ENCODE data around the gene CAMK1D. TPM values are rescaled to one million over a fixed set of nuclear protein-coding genes. Genes with fewer than 3 reads are reported as not detected.

The CAMK1D gene
- total RNA-seq, 2 experiments from 2014 or later, result 11.9 to 15.4 TPM

DNA sequence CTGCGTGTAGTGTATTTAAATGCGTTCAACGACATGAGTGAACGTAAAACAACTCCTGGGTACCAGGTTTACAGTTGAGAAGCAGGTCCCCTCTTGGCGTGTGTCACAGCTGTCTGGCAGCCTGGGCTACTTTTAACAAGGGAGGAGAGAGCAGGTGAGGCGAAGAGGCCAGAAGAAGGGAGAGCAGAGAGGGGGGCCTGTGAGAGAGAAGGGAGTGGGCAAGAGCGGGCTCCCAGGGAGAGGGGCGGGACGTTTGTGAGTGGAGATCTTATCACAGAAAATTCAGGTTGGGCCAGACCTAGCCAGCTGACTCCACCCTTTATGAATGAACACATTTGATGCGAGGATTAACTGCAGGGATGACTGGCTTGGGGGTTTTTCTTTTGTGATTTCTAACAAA, 154.0 kb downstream of the CAMK1D start:
- no peaks in the 10 kb centered on the region for H3K27me3 Mint-ChIP-seq
- H3K36me3 Mint-ChIP-seq, result peaks cover under 1% of the 10 kb centered on the region
- H3K4me3 Mint-ChIP-seq, result no peak overlapping the region
- H3K27ac Mint-ChIP-seq, result no peak overlapping the region
- H3K4me1 Mint-ChIP-seq, result peaks cover 47% of the 10 kb centered on the region
- no peaks in the 10 kb centered on the region for H3K9me3 Mint-ChIP-seq
- no peak for DNase-seq

DNA sequence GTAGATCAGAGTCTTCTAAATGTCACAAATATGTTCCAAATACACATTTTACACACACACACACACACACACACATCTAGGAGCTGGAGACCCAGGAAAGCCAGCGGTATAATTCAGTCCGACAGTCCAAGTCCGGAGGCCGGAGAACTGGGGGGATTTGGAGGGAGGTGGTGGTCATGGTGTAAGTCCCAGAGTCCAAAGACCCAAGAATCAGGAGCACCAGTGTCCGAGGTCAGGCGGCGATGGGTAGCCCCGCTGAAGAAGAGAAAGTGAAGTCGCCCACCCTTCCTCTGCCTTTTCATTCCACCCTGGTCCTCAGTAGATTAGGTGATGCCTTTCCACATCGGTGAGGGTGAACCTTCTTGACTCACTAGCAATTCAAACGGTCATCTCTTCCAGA, 154.8 kb downstream of the CAMK1D start:
- H3K4me1 Mint-ChIP-seq, result peaks cover 47% of the 10 kb centered on the region
- no peak for DNase-seq

DNA sequence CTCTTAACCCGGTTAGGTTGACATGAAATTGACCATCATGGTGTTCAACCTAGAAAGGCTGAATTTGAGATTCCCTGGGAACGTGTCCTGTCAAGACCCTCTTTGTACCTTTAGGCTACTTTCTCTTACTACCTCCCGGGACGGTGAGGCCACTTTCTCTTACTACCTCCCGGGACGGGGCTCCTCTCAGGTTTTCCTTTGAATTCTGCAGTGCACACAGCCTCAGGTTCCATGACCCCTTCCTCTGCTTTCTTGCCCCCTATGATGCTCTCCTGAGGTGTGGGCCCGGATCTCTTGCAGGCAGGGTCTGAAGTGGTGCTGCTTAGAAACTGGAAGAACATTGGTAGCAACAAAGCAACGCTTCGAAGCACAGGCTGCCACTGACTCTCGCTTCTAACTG, 155.3 kb downstream of the CAMK1D start:
- Mint-ChIP-seq H3K27me3 (no peaks in the 10 kb centered on the region), H3K27ac (no peak overlapping the region), H3K36me3 (peaks cover 2% of the 10 kb centered on the region), H3K4me3 (no peak overlapping the region), H3K9me3 (no peaks in the 10 kb centered on the region), H3K4me1 (peaks cover 48% of the 10 kb centered on the region)
- no peak for DNase-seq

More for the DNA sequence above, 154.8 kb downstream of the CAMK1D start:
- peaks cover 2% of the 10 kb centered on the region for H3K36me3 Mint-ChIP-seq
- no peak overlapping the region for H3K4me3 Mint-ChIP-seq
- H3K27ac Mint-ChIP-seq, result no peak overlapping the region
- H3K9me3 Mint-ChIP-seq, result no peaks in the 10 kb centered on the region
- no peaks in the 10 kb centered on the region for H3K27me3 Mint-ChIP-seq

DNA sequence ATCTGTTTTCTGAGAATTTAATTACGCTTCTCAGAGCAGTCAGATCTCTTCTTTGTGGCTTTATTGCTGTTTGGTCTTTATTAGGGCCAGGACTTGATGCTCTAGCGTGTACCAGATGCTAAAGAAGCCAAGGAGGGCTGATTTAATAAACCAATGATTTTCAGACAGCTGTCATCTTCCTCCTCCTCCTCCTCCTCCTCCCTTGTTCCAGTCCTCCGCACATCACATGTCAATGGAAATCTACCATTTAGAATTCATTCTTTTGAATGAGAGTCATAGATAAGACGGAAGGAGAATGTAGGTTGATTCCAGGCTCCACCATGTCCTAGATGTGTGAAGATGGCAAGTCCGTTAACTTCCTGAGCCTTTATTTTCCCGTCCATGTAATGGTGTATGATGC, 156.3 kb downstream of the CAMK1D start:
- DNase-seq, result no peak
- H3K4me1 Mint-ChIP-seq, result peaks cover 51% of the 10 kb centered on the region
- no peaks in the 10 kb centered on the region for H3K27me3 Mint-ChIP-seq
- no peak overlapping the region for H3K27ac Mint-ChIP-seq
- no peak overlapping the region for H3K4me3 Mint-ChIP-seq
- H3K36me3 Mint-ChIP-seq, result peaks cover 4% of the 10 kb centered on the region
- no peaks in the 10 kb centered on the region for H3K9me3 Mint-ChIP-seq

DNA sequence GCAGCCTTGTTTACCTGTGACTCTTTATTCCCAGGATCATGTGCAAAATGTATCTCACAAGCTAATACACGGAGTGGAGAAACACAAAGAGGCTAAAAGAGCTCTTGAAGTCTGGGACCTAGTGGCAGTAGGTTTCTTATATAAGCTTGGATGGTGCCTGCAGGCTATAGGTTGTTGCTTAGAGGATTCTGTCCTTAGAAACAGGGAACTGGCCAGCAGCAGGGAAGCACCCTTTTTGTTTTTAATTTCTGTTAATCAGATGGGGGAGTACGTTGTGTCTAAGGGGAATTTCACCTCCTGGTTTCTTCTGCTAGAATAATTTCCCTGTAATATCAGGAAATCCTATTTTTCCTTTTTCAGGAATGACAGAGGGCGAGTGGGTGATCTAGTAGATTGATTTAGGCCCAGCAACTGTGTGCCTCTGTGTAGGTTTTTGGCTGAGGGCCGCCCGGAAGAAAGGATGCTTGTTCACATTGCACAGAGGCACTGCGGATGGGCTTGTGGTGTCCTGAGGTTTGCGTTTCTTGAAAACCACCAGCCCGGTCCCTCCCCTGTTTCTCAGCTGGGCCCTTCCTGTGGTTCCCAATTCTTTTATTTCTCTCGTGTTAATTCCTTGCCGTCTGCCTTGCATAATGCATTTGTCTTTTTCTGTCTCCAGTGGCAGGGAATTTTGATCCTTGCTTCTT, 158.0 kb downstream of the CAMK1D start:
- Mint-ChIP-seq H3K4me3 (no peak overlapping the region), H3K27me3 (no peaks in the 10 kb centered on the region), H3K36me3 (peaks cover 4% of the 10 kb centered on the region), H3K4me1 (peaks cover 44% of the 10 kb centered on the region), H3K9me3 (no peaks in the 10 kb centered on the region), H3K27ac (no peak overlapping the region)
- DNase-seq, result no peak

DNA sequence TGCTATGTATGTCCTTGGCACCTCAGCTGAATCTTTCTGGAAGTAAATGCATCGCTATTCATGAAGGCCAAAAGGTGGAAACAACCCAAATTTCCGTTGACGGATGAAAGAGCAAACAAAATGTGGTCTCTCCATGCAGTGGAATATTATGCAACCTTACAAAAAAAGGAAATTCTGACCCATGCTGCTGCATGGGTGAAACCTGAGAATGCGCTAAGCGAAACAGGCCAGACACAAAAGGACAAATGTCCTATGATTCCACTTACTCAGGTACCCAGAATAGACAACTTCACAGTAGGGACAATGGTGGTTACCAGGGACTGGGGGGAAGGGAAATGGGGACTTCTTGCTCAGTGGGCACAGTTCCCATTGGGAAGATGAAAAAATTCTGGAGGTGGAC, 158.8 kb downstream of the CAMK1D start:
- Mint-ChIP-seq H3K27ac (no peak overlapping the region), H3K4me3 (no peak overlapping the region), H3K27me3 (no peaks in the 10 kb centered on the region), H3K36me3 (peaks cover 4% of the 10 kb centered on the region), H3K4me1 (peaks cover 44% of the 10 kb centered on the region), H3K9me3 (no peaks in the 10 kb centered on the region)
- DNase-seq, result no peak

DNA sequence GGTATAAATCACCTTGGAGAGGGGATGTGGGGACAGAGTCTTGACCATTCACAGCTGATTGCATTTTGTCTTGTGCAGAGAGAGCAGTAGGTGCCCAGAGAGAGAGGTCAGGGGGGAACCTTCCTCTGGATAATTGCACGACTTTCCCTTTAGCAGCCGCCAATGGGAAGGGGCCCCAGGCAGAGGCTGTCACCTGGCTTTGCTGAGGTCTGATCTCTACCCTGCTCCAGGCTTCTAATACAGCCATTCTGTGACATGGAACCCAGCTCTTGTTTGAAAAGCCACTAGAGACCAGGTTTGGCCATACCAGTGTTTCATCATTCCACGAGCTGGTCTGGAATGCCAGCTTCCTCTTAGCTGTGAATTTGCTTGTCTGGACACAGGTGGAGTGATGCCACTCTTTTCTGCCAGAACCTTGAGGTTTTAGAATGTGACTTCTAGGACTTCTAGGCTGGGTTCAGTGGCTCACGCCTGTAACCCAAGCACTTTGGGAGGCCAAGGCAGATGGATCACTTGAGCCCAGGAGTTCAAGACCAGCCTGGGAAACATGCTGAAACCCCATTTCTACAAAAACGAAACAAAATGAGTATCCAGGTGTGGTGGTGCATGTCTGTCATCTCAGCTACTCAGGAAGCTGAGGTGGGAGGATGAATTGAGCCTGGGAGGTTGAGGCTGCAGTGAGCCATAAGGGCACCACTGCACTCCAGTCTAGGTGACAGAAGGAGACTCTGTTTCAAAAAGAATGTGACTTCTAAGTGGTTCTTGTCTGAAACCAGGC, 159.9 kb downstream of the CAMK1D start:
- no peaks in the 10 kb centered on the region for H3K9me3 Mint-ChIP-seq
- no peaks in the 10 kb centered on the region for H3K27me3 Mint-ChIP-seq
- peaks cover 48% of the 10 kb centered on the region for H3K4me1 Mint-ChIP-seq
- H3K27ac Mint-ChIP-seq, result no peak overlapping the region
- no peak overlapping the region for H3K4me3 Mint-ChIP-seq
- H3K36me3 Mint-ChIP-seq, result peaks cover 4% of the 10 kb centered on the region
- no peak for DNase-seq

DNA sequence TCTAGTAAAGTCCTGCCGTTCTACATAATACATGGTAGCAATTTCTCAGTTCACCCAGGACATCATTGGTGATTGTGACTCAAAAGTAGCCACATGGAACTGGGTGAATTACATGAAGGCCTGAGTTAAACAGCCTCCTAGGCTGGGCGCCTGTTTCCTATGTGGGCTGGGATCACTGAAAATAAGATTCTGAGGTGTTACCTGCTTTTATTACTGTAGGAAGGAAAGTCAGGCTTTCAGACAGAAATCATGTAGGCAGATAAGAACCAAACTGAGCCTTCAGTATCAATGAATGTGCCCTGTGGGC, 160.4 kb downstream of the CAMK1D start:
- Mint-ChIP-seq H3K4me3 (no peak overlapping the region), H3K27ac (no peak overlapping the region), H3K27me3 (no peaks in the 10 kb centered on the region), H3K36me3 (peaks cover 4% of the 10 kb centered on the region), H3K9me3 (no peaks in the 10 kb centered on the region), H3K4me1 (peaks cover 48% of the 10 kb centered on the region)
- no peak for DNase-seq

DNA sequence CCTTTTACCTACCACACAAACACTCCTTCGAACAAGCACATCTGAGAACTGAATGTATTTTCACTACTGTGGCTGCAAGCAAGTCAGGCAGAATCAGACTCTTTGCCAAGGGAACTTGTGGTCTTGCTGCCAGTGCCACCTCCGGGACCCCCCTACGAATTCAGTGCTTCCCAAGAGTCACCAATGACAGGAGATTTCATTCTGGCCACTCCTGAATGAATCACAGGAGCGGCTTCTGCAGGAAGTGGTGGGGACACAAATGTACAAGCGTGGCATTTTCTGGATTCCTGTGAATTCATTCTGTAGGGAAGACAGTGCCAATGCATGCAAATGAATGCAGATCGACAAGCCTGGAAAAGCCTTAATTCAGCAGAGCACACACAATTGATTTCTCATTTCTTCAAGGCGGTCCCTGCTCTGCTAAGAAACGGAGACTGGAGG, 161.2 kb downstream of the CAMK1D start:
- DNase-seq, result no peak
- H3K27me3 Mint-ChIP-seq, result no peaks in the 10 kb centered on the region
- no peak overlapping the region for H3K4me3 Mint-ChIP-seq
- no peak overlapping the region for H3K27ac Mint-ChIP-seq
- H3K36me3 Mint-ChIP-seq, result peaks cover 4% of the 10 kb centered on the region
- peaks cover 44% of the 10 kb centered on the region for H3K4me1 Mint-ChIP-seq
- H3K9me3 Mint-ChIP-seq, result no peaks in the 10 kb centered on the region

DNA sequence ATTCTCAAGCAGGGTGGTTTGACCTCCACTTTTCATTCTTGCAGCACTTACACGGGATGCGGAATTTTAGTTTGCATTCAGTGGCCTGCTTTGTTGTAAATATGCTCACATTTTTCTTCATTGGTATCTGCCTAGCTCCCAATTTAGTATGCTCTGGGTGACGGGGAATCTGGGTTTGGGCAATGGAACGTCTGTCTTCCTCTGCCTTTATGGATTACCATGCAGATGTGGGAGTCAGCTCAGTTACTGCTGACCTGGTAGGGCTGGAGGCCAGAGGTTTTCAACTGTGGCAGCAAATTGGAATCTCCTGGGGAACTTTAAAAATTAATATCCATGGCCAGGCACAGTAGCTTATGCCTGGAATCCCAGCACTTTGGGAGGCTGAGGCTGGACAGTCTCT, 161.6 kb downstream of the CAMK1D start:
- H3K27ac Mint-ChIP-seq, result no peak overlapping the region

DNA sequence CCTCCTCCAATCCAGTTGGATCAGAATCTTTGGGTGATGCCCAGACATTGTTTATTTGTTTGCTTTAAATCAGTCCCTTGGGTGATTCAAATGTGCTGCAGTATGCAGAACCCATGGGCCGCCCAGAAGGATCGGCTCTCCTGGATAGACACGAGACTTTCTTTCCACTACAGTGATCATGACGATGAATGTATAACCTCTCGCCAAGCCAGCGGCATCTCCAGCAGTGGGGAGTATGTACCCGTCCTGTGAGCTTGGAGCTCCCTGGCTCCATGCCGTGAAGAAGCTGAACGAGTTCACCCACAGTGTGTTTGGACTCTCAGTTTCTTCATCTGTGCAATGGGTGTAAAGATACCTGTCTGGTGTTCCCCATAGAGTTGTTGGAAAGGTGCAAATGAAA, 162.3 kb downstream of the CAMK1D start:
- DNase-seq, result no peak
- H3K36me3 Mint-ChIP-seq, result peaks cover 4% of the 10 kb centered on the region
- H3K27me3 Mint-ChIP-seq, result no peaks in the 10 kb centered on the region
- H3K4me3 Mint-ChIP-seq, result no peak overlapping the region
- no peaks in the 10 kb centered on the region for H3K9me3 Mint-ChIP-seq
- H3K27ac Mint-ChIP-seq, result no peak overlapping the region
- peaks cover 42% of the 10 kb centered on the region for H3K4me1 Mint-ChIP-seq

More for the DNA sequence above, 161.6 kb downstream of the CAMK1D start:
- Mint-ChIP-seq H3K4me1 (peaks cover 42% of the 10 kb centered on the region), H3K9me3 (no peaks in the 10 kb centered on the region), H3K4me3 (no peak overlapping the region), H3K36me3 (peaks cover 4% of the 10 kb centered on the region), H3K27me3 (no peaks in the 10 kb centered on the region)
- DNase-seq, result no peak

DNA sequence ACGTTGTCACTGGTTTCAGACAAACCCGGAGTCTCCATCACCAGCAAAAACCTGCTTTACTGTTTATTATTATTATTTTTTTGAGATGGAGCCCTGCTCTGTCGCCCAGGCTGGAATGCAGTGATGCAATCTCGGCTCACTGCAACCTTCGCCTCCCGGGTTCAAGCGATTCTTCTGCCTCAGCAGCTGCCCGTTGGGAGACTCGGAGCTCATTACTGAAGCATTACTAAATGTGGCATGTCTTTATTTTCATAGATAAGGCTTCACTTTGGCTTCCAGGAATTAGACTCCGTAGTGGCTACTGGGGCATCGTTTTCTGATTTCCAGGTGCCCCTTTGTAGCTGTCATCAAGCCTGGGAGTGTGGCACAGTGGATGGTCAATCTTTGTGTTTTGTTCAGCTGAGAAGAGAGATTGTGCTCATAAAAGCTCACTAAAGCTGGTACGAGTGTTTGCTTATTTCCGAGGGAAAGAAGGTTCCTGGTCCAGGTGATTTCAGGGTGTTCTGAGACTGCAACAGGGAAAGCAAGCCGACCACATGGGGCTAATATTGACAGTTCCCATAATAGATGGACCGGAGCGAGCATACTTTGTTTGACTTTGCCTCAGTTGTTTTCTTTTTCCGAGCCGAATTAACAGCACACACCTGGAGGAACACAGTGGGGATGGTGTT, 163.1 kb downstream of the CAMK1D start:
- DNase-seq, result no peak
- H3K27me3 Mint-ChIP-seq, result no peaks in the 10 kb centered on the region
- peaks cover 35% of the 10 kb centered on the region for H3K4me1 Mint-ChIP-seq
- H3K4me3 Mint-ChIP-seq, result no peak overlapping the region
- H3K9me3 Mint-ChIP-seq, result no peaks in the 10 kb centered on the region
- H3K27ac Mint-ChIP-seq, result no peak overlapping the region
- peaks cover 4% of the 10 kb centered on the region for H3K36me3 Mint-ChIP-seq

DNA sequence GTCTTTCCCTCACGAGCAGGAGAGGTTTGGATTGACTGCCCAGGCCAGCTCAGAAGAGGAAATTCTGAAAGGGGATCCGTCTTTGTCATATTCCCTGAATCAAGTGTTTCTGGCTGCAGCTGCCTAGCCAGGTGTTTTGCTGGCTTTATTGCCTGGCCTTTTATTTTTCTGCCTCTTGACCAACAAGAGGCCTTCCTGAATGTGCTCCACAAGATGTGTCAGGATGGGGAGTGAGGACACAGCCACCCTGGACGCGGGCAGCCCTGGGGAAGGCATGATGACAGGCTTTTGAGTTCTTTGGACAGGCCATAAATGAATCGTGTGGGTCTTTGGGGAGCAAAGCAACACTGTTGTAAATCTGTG, 163.6 kb downstream of the CAMK1D start:
- no peaks in the 10 kb centered on the region for H3K9me3 Mint-ChIP-seq
- H3K4me1 Mint-ChIP-seq, result peaks cover 30% of the 10 kb centered on the region
- H3K27me3 Mint-ChIP-seq, result no peaks in the 10 kb centered on the region
- H3K36me3 Mint-ChIP-seq, result peaks cover 4% of the 10 kb centered on the region
- H3K4me3 Mint-ChIP-seq, result no peak overlapping the region
- H3K27ac Mint-ChIP-seq, result no peak overlapping the region
- no peak for DNase-seq

DNA sequence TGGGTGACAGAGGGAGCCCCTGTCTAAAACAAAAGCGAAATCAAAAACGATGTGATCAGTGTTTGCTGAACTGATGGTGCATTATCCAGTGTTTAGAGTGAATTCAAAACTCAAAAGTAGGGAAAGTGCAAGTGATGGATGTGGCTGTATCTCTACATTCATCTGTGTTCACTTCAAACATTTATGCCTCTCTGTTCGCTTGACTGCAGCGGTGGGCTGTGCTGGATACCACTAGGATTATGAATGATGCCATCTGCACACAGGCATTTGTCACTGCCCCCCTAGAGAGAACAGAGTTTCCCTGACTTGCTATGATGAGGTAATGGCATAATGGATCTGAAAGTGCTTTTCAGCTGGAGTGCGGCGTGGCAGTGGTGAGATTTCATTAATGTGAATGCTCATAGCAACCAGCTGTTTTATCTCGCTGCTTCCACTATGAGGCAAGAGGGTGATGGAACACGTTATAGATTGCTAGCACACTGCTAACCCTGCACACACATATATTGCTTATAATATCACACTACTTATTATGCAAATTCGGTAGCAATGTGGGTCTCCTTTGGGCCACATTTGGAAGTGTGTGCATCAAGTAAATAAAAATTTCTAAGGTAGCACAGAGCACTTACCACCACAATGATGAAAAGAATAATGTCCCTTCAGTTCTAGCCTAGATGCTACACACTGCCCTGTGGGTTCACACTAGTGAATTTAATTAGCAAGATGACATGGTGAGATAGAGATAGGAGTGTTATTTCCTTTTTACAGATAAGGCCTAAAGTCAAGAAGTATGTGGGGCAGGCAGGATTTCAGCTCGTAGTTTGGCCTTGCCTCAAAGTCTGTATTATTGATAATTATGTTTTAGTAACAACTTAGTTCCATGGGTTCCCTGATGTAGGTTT, 164.7 kb downstream of the CAMK1D start:
- Mint-ChIP-seq H3K27me3 (no peaks in the 10 kb centered on the region), H3K4me3 (no peak overlapping the region), H3K36me3 (peaks cover 3% of the 10 kb centered on the region), H3K9me3 (no peaks in the 10 kb centered on the region), H3K4me1 (peaks cover 22% of the 10 kb centered on the region), H3K27ac (no peak overlapping the region)
- no peak for DNase-seq

DNA sequence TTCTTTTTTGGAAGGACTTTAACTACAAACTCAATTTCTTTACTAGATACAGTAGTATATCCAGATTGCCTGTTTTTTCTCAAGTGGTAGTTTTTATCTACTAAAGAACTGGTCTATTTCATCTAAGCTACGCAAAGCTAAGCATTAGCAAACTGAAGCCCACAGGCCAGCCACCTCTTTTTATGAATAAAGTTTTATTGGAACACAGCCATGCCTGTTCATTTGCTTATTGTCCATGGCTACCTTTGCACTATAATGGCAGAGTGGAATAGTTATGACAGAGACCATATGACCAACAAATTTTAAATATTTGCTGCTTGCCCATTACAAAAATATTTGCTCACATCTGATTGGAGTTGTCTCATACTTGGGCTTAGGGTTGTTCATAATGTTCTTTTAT, 168.7 kb downstream of the CAMK1D start:
- Mint-ChIP-seq H3K27ac (no peak overlapping the region), H3K4me3 (no peak overlapping the region), H3K4me1 (peaks cover 4% of the 10 kb centered on the region), H3K9me3 (peaks cover 5% of the 10 kb centered on the region), H3K36me3 (peaks cover 3% of the 10 kb centered on the region), H3K27me3 (no peaks in the 10 kb centered on the region)
- DNase-seq, result no peak
